ENCODE results near the gene FAM151A.
"Not testable (repeated sequence)": the region's sequence is repeated elsewhere in the genome, so short reads cannot be mapped to it uniquely, and the experiment has no call there.

FAM151A gene

DNA sequence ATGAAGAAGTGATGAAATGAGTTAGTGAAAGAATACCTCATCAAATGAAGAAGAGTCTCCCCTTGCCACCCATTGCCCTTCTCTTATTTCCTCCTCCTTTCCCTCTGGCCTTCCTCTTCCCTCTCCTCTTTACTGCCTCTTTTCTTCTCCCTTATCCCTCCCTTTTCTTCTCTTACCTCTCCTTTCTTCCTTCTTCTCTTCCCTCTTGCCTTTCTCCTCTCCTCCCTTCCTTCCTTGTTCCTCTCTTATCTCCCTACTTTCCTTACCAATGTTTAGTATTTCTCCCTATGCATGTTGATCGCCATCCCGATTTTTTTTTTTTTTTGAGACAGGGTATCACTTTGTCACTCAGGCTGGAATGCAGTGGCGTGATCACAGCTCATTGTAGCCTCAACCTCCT, 27.1 kb upstream of the FAM151A start:
- Histone ChIP-seq H3K9me3 (ENCODE audit: control insufficient read depth, low read length) (no peaks in the 10 kb centered on the region), H3K27me3 (ENCODE audit: control insufficient read depth, insufficient read depth, low read length) (no peaks in the 10 kb centered on the region), H3K4me3 (ENCODE audit: low read length) (no peak overlapping the region), H3K36me3 (ENCODE audit: control insufficient read depth, insufficient read depth, low read length) (no peaks in the 10 kb centered on the region), H3K4me1 (ENCODE audit: control insufficient read depth, insufficient read depth, low read length) (peaks cover 21% of the 10 kb centered on the region), H3K9ac (ENCODE audit: low read length) (no peak overlapping the region)

DNA sequence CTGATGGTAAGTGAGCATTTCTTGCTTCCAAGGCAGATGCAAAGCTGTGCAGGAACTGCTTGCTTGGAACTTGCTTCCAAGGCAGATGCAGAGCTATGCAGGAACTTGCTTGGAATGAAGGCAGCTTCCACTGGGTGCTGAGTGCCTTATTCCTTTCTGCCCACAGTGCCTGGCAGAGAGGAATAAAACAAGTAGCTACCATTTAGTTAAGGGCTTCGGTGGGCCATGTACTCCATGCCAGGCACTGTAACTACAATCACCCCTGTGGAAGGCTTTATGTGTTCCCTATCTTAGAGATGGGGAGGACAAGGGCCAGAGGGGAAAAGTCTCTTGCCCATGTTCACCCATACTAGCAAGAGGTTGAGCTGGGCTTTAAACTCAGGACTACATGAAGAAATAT, 26.6 kb upstream of the FAM151A start:
- Histone ChIP-seq H3K9ac (ENCODE audit: low read length) (no peak overlapping the region), H3K4me3 (ENCODE audit: low read length) (no peak overlapping the region), H3K9me3 (ENCODE audit: control insufficient read depth, low read length) (no peaks in the 10 kb centered on the region), H3K36me3 (ENCODE audit: control insufficient read depth, insufficient read depth, low read length) (no peaks in the 10 kb centered on the region), H3K4me1 (ENCODE audit: control insufficient read depth, insufficient read depth, low read length) (peaks cover 21% of the 10 kb centered on the region), H3K27me3 (ENCODE audit: control insufficient read depth, insufficient read depth, low read length) (no peaks in the 10 kb centered on the region)

DNA sequence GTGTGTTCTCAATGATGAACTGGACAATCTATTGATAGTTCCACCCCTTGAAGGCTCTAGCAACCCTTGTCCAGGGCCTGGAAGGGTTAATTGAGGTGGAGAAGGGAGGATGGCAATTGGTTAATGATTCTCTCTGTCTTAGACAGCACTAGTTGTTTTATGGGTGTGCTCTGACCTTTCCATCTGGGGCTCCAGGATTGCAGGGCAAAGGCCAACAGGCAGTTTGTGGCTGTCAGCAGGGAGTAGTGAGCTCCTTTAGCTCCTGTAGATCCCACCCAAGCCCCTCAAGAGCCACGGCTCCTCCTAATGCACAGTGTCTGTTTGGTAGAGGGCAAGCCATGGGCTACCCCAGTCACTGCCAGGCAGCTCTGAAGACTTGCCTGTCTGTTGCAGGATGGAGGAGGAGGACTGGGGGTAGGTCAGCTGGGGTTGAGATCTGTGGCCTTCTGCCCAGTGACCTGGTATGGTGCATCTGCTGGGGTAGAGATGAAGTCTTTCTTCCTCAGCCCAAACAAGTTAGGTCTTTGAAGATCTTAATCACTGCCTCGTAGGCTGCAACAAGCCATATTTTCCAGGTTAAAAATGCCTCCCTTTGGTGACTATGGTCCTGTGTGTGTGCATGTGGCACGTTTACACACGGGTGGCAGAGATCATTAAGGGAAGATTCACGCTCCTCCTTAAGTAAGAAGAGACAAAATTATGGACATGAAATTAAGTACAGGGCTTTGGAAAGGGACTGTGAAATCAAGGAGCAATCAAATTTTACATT, 26.0 kb upstream of the FAM151A start:
- H3K9me3 ChIP-seq (ENCODE audit: control insufficient read depth, low read length), result no peaks in the 10 kb centered on the region
- H3K9ac ChIP-seq (ENCODE audit: low read length), result no peak overlapping the region
- no peak overlapping the region for H3K4me3 ChIP-seq (ENCODE audit: low read length)
- H3K4me1 ChIP-seq (ENCODE audit: control insufficient read depth, insufficient read depth, low read length), result peaks cover 21% of the 10 kb centered on the region
- no peaks in the 10 kb centered on the region for H3K36me3 ChIP-seq (ENCODE audit: control insufficient read depth, insufficient read depth, low read length)
- H3K27me3 ChIP-seq (ENCODE audit: control insufficient read depth, insufficient read depth, low read length), result no peaks in the 10 kb centered on the region

DNA sequence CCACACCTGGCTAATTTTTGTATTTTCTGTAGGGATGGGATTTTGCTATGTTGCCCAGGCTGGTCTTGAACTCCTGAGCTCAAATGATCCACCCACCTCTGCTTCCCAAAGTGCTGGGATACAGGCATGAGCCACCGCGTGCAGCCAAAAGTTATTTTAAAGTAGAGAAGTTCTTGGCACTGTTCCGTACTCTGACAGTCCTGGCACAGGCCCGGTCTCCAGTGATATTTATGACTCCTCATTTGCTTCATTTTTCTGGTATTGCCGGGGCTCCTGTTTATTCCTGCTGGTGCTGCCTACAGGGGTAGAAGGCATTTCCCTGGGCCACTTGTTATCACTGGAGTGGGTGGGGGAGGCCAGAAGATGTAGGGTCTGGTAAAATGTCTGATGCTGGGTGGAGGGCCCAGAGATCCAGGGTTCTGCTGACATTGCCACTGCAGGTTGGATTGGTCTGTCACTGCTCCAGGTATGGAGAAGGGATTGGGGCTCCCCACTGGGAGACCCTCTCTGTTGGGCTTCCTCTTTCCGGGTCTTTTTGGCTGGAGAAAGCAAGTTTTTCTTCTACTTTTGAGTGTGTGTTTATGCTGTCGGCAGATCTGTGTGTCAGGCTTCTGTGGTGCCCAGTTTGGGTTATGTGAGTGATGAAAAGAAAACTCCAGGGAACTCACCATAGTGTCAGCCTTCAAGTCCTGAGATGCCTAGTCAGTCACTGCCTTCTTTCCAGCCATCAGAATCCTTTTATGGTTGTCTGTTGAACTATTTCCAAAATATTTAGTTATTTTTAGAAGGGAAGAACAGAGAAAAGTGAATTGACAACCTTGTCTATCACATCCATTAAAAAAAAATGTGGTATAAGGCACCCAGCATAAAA, 22.7 kb upstream of the FAM151A start:
- peaks cover 21% of the 10 kb centered on the region for H3K4me1 ChIP-seq (ENCODE audit: control insufficient read depth, insufficient read depth, low read length)
- no peak overlapping the region for H3K9ac ChIP-seq (ENCODE audit: low read length)
- no peaks in the 10 kb centered on the region for H3K9me3 ChIP-seq (ENCODE audit: control insufficient read depth, low read length)
- no peaks in the 10 kb centered on the region for H3K36me3 ChIP-seq (ENCODE audit: control insufficient read depth, insufficient read depth, low read length)
- no peak overlapping the region for H3K4me3 ChIP-seq (ENCODE audit: low read length)
- H3K27me3 ChIP-seq (ENCODE audit: control insufficient read depth, insufficient read depth, low read length), result no peaks in the 10 kb centered on the region

DNA sequence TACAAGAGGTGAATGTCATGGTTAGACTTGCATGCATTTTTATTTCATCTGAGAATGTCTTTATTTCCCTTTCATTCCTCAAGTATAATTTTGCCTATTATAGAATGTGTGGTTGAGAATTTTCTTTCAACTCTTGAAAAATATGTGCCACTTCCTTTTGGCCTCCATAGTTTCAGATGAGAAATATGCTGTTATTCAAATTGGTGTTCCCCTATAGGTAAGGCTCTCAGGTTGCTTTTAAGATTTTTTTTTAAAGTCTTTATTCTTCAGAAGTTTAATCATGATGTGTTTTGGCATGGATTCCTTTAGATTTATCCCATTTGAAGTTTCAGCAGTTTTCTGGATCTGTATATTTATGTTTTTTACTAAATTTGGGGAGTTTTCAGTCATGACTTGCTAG, 20.4 kb upstream of the FAM151A start:
- Histone ChIP-seq H3K9me3 (ENCODE audit: control insufficient read depth, low read length) (no peaks in the 10 kb centered on the region), H3K4me1 (ENCODE audit: control insufficient read depth, insufficient read depth, low read length) (peaks cover 4% of the 10 kb centered on the region), H3K9ac (ENCODE audit: low read length) (no peak overlapping the region), H3K4me3 (ENCODE audit: low read length) (no peak overlapping the region), H3K36me3 (ENCODE audit: control insufficient read depth, insufficient read depth, low read length) (no peaks in the 10 kb centered on the region), H3K27me3 (ENCODE audit: control insufficient read depth, insufficient read depth, low read length) (no peaks in the 10 kb centered on the region)

DNA sequence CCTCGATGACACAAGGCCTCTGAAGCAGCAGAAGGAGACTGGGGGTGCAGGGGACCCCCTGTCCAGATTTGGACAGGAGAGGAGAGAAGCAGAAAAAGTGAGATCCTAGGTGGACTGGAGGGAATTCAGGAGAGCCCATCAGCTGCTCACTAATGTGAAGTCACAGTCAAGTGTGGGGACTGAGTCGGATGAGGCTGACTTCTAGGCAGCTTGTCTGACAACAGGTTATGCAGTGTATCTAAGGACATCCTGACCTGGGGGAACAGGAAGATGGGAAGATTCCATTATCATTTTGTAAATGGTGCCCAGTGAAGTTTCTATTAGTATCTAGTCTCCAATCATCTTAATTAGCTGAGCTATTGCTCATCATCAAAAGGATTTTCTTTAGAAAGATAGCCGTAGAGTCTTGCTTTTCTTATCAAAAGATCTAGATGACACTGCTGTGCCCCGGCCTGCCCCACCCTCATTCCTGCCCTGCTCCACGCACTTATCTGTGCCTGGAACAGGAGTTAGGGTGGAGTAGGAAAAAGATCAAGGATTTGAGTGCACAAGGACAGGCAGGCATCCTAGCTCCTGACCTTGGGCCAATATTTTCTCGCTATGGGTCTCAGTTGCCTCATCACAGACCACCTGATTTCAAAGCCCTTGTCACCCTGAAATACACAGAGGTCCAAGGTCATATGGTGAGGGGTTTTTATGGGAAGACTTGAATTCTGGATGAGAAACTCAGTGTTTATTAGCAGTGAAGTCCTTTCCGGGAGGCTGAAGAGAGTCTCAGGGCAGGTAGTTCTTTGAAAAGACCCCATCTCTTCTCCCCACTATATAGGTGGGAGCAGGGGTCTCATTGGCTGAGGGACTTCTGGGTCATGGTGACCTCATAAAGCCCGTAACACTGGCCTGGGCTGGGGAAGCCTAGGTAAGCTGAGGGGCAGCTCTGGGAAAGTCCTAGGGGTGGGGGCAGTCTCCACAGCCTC, 17.8 kb upstream of the FAM151A start, which contains the start of gene MROH7:
Gene MROH7 (plus strand): TSS at position 924 of the 974 bp plus-strand sequence. CDS start 11,141 bp downstream, outside the sequence.
- Histone ChIP-seq H3K27me3 (ENCODE audit: control insufficient read depth, insufficient read depth, low read length) (no peaks in the 10 kb centered on the region), H3K9me3 (ENCODE audit: control insufficient read depth, low read length) (no peaks in the 10 kb centered on the region), H3K4me3 (ENCODE audit: low read length) (no peak within 1 kb of the TSS), H3K36me3 (ENCODE audit: control insufficient read depth, insufficient read depth, low read length) (no peaks in the 10 kb centered on the region), H3K4me1 (ENCODE audit: control insufficient read depth, insufficient read depth, low read length) (no peaks in the 10 kb centered on the region), H3K9ac (ENCODE audit: low read length) (no peak within 1 kb of the TSS)

DNA sequence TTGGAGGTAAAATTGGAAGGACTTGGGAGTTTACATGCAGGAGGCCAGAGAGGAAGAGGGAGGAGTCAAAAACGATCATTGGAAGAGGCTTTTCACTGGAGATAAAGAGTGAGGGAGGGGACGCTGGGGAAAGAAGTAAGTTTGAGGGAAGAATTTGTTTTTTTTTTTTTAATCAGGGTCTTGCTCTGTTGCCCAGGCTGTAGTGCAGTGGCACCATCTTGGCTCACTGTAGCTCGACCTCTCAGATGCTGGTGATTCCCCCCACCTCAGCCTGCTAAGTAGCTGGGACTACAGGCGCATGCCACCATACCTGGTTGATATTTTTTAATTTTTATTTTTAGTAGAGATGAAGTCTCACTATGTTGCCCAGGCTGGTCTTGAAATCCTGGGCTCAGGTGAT, 17.0 kb upstream of the FAM151A start:
- Histone ChIP-seq H3K36me3 (ENCODE audit: control insufficient read depth, insufficient read depth, low read length) (no peaks in the 10 kb centered on the region), H3K4me1 (ENCODE audit: control insufficient read depth, insufficient read depth, low read length) (no peaks in the 10 kb centered on the region), H3K27me3 (ENCODE audit: control insufficient read depth, insufficient read depth, low read length) (no peaks in the 10 kb centered on the region), H3K9me3 (ENCODE audit: control insufficient read depth, low read length) (no peaks in the 10 kb centered on the region), H3K4me3 (ENCODE audit: low read length) (no peak overlapping the region), H3K9ac (ENCODE audit: low read length) (no peak overlapping the region)

DNA sequence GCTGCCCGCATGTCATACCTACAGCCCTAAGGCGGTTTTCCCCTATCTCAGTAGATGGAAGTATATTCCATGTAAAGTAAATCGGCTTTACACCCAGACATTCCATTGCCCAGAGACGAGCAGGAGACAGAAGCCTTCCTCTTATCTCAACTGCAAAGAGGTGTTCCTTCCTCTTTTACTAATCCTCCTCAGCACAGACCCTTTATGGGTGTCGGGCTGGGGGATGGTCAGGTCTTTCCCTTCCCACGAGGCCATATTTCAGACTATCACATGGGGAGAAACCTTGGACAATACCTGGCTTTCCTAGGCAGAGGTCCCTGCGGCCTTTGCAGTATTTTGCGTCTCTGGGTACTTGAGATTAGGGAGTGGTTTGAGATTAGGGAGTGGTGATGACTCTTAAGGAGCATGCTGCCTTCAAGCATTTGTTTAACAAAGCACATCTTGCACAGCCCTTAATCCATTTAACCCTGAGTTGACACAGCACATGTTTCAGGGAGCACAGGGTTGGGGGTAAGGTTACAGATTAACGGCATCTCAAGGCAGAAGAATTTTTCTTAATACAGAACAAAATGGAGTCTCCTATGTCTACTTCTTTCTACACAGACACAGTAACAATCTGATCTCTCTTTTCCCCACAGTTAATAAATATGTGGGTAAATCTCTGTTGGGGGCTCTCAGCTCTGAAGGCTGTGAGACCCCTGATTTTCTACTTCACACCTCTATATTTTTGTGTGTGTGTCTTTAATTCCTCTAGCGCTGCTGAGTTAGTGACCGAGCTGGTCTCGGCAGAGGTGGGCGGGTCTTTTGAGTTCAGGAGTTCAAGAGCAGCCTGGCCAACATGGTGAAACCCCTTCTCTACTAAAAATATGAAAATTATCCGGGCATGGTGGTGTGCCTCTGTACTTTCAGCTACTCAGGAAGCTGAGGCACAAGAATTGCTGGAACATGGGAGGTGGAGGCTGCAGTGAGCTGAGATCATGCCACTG, 13.4 kb upstream of the FAM151A start:
- H3K36me3 ChIP-seq (ENCODE audit: control insufficient read depth, insufficient read depth, low read length); H3K9me3 ChIP-seq (ENCODE audit: control insufficient read depth, low read length); H3K9ac ChIP-seq (ENCODE audit: low read length); H3K4me3 ChIP-seq (ENCODE audit: low read length); H3K4me1 ChIP-seq (ENCODE audit: control insufficient read depth, insufficient read depth, low read length); H3K27me3 ChIP-seq (ENCODE audit: control insufficient read depth, insufficient read depth, low read length): not testable (repeated sequence)

DNA sequence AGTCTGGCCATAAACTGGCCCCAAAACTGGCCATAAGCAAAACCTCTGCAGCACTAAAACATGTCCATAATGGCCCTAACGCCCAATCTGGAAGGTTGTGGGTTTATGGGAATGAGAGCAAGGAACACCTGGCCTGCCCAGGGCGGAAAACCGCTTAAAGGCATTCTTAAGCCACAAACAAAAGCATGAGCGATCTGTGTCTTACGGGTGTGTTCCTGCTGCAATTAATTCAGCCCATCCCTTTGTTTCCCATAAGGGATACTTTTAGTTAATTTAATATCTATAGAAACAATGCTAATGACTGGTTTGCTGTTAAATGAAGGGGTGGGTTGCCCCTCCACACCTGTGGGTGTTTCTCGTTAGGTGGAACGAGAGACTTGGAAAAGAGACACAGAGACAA, 12.5 kb upstream of the FAM151A start:
- H3K4me3 ChIP-seq (ENCODE audit: low read length); H3K27me3 ChIP-seq (ENCODE audit: control insufficient read depth, insufficient read depth, low read length); H3K9ac ChIP-seq (ENCODE audit: low read length); H3K36me3 ChIP-seq (ENCODE audit: control insufficient read depth, insufficient read depth, low read length); H3K4me1 ChIP-seq (ENCODE audit: control insufficient read depth, insufficient read depth, low read length); H3K9me3 ChIP-seq (ENCODE audit: control insufficient read depth, low read length): not testable (repeated sequence)

DNA sequence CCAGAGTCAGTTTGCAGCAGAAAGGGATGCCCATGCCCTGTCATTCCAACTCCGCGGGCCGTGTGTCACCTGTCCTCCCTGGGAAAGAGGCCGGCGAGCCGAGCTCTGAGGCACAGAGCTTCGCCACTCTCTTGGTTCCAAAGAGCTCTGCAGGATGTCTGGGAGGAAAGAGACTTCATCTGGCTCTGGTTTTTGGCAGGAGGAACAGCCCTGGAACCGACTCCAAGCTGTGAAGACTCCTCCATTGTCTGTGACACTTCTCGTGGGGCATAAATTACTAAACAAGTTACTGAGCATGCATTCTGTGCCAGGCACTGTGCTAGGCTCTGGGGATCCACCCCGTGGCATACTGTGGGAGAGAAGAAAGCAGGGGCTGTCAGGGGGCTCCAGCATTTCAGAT, 3.9 kb upstream of the FAM151A start:
- Histone ChIP-seq H3K9ac (ENCODE audit: low read length) (no peak overlapping the region), H3K9me3 (ENCODE audit: control insufficient read depth, low read length) (no peaks in the 10 kb centered on the region), H3K36me3 (ENCODE audit: control insufficient read depth, insufficient read depth, low read length) (no peaks in the 10 kb centered on the region), H3K27me3 (ENCODE audit: control insufficient read depth, insufficient read depth, low read length) (no peaks in the 10 kb centered on the region), H3K4me3 (ENCODE audit: low read length) (no peak overlapping the region), H3K4me1 (ENCODE audit: control insufficient read depth, insufficient read depth, low read length) (peaks cover 3% of the 10 kb centered on the region)
